Stimulated activated CD4-positive, alpha-beta T cell treated with anti-CD3 and anti-CD28 coated beads, Interleukin-4, amount 100 ng/mL, for 24 hours (primary cell): Measurements from ENCODE around the gene TIPARP.

ENCODE experiments used
- DNase-seq: peaks from one replicate; pipeline ENCODE4 v3.0.0-alpha.2; 2020

The TIPARP gene

GRCh38 chr3:156747046-156747445 is 72.7 kb downstream of the TIPARP start:
- no peak for DNase-seq

DNA sequence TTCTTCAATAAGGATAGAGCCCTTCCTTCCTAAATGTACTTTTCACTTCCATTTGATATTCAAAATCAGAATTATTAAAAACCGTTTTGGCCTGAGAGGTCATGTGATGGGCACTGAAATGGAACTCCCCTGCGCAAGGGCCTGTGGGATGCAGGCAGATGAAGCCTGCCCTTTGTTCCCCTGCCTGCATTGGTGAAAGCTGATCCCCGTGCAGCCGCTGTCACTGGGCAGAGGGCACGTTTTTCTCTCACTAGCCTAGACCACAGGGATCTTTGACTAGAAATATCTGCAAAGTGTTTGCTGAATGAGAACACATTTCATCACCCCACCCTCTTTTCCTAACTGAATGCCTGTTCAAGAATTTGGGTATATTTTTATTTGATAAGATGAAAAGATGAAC is 74.9 kb downstream of the TIPARP start:
- no peak for DNase-seq

- no peak for DNase-seq
Measured at GRCh38 chr3:156750191-156750873, 75.9 kb downstream of the TIPARP start.

GRCh38 chr3:156750874-156751245 is 76.5 kb downstream of the TIPARP start:
- DNase-seq: no peak

DNA sequence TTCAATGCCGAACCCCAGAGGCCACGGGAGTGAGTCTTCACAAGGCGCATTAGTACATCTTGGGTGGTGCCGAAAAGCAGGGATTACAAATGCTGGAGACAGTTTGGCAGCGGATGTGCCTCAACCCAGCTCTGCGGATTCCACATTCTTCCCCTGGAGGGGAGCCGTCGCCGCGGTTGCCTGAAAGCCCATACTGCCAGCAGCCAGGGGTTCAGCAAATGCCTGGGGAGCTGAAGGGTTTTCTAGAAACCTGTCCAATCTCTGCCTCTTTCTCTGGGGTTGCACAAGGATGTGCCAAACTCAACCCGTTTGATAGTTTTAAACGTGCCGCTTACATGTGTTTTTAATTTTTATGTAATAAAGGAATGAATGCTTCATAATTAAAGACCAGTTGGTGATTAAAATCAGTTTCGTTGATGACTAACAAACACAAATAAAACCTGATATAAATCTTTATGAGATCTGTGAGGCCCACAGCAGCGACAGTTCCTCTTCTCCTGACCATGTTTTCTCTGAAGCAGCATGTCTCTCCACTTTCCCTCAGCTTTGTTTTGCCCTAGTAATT is 77.2 kb downstream of the TIPARP start:
- no peak for DNase-seq
